ENCODE data around the gene ATP6V1G2.

DNA sequence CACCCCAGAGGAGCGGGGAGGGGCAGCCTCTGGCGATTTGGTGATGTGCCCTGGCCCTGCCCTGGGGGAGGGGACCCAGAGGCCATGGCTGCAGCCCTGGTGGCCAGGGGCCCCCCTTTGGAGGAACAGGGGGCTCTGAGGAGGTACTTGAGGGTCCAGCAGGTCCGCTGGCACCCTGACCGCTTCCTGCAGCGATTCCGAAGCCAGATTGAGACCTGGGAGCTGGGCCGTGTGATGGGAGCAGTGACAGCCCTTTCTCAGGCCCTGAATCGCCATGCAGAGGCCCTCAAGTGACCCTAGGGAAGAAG lies 11.9 kb upstream of the ATP6V1G2 start:
- TF ChIP-seq SRF (IDR thresholded peaks at IDR 0.05; ENCODE audit: low read depth, low read length) (no peak), TAF1 (IDR thresholded peaks at IDR 0.05; ENCODE audit: low read depth, low read length) (no peak), EZH2 (IDR thresholded peaks at IDR 0.05; ENCODE audit: low read depth, low read length, severe bottlenecking) (no peak), NRF1 (IDR thresholded peaks at IDR 0.05; ENCODE audit: low read depth, low read length) (no peak), SP2 (IDR thresholded peaks at IDR 0.05; ENCODE audit: low read length) (no peak), EP300 (IDR thresholded peaks at IDR 0.05; ENCODE audit: borderline replicate concordance in 1 of 2, low read depth in 2 of 2, low read length in 2 of 2) (no peak), RAD21 (IDR thresholded peaks at IDR 0.05 in 1 of 2, conservative IDR thresholded peaks at IDR 0.05 in 1 of 2; ENCODE audit: low read depth in 2 of 2, low read length in 2 of 2) (no peak), TEAD4 (IDR thresholded peaks at IDR 0.05; ENCODE audit: low read depth, low read length) (no peak)
- TF ChIP-seq, protein P1, sequence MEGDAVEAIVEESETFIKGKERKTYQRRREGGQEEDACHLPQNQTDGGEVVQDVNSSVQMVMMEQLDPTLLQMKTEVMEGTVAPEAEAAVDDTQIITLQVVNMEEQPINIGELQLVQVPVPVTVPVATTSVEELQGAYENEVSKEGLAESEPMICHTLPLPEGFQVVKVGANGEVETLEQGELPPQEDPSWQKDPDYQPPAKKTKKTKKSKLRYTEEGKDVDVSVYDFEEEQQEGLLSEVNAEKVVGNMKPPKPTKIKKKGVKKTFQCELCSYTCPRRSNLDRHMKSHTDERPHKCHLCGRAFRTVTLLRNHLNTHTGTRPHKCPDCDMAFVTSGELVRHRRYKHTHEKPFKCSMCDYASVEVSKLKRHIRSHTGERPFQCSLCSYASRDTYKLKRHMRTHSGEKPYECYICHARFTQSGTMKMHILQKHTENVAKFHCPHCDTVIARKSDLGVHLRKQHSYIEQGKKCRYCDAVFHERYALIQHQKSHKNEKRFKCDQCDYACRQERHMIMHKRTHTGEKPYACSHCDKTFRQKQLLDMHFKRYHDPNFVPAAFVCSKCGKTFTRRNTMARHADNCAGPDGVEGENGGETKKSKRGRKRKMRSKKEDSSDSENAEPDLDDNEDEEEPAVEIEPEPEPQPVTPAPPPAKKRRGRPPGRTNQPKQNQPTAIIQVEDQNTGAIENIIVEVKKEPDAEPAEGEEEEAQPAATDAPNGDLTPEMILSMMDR (IDR thresholded peaks at IDR 0.05; ENCODE audit: control extremely low read depth in 1 of 3, insufficient read depth in 1 of 3, low read depth in 1 of 3, low read length in 3 of 3): no peak

Data from H1 (cell line).